ENCODE results near the gene UBE2L5.

Gene UBE2L5

GRCh38 chr13:30395192-30396158, 26.8 kb upstream of the UBE2L5 start:
- no peak for TF ChIP-seq CTCF (IDR thresholded peaks at IDR 0.05; ENCODE audit: low read depth, low read length)
- H3K4me3 ChIP-seq (replicated peaks in 1 of 2; ENCODE audit: low read depth in 2 of 2, low read length in 2 of 2), result peak overlapping the region; percentile 57 to 59
- peak; percentile 96 to 97 for DNase-seq (ENCODE audit: low read depth in 2 of 2)

GRCh38 chr13:30396434-30397075, 25.7 kb upstream of the UBE2L5 start:
- H3K4me3 ChIP-seq (replicated peaks in 1 of 2; ENCODE audit: low read depth in 2 of 2, low read length in 2 of 2), result no peak overlapping the region
- peak; percentile 35 for DNase-seq (ENCODE audit: low read depth in 2 of 2)
- TF ChIP-seq CTCF (IDR thresholded peaks at IDR 0.05; ENCODE audit: low read depth, low read length), result no peak

- peak; percentile 22 to 47 for DNase-seq (ENCODE audit: low read depth in 2 of 2)
- TF ChIP-seq CTCF (IDR thresholded peaks at IDR 0.05; ENCODE audit: low read depth, low read length), result no peak
- no peak overlapping the region for H3K4me3 ChIP-seq (replicated peaks in 1 of 2; ENCODE audit: low read depth in 2 of 2, low read length in 2 of 2)
Observed at GRCh38 chr13:30398601-30399072, 23.7 kb upstream of the UBE2L5 start.

GRCh38 chr13:30400376-30400775, 21.9 kb upstream of the UBE2L5 start:
- no peak for DNase-seq (ENCODE audit: low read depth in 2 of 2)
- no peak overlapping the region for H3K4me3 ChIP-seq (replicated peaks in 1 of 2; ENCODE audit: low read depth in 2 of 2, low read length in 2 of 2)
- TF ChIP-seq CTCF (IDR thresholded peaks at IDR 0.05; ENCODE audit: low read depth, low read length), result no peak

GRCh38 chr13:30401347-30401746, 20.9 kb upstream of the UBE2L5 start:
- no peak overlapping the region for H3K4me3 ChIP-seq (replicated peaks in 1 of 2; ENCODE audit: low read depth in 2 of 2, low read length in 2 of 2)
- no peak for TF ChIP-seq CTCF (IDR thresholded peaks at IDR 0.05; ENCODE audit: low read depth, low read length)
- no peak for DNase-seq (ENCODE audit: low read depth in 2 of 2)

GRCh38 chr13:30403456-30403855, 18.8 kb upstream of the UBE2L5 start:
- H3K4me3 ChIP-seq (replicated peaks in 1 of 2; ENCODE audit: low read depth in 2 of 2, low read length in 2 of 2), result no peak overlapping the region
- no peak for DNase-seq (ENCODE audit: low read depth in 2 of 2)
- no peak for TF ChIP-seq CTCF (IDR thresholded peaks at IDR 0.05; ENCODE audit: low read depth, low read length)
